ENCODE results near the gene RBMS3.

The RBMS3 gene

DNA sequence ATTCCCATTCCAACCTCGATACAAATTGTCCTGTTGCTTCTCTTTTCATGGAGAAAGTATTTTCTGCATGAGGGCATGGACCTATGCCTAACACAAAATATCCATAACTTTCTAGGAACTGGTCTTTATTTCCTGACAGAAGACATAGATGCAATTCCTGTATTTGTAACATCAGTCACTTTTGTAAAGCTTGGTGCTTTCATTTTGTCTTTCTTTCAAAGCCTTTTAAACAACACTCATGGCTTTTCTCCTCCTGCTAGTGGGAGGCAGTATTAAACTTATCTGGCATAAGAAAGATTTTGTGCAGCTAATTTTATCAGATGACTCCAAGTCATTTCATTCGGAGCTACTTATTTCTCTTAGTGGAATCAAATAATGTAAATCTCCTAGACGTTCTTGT is 616.0 kb downstream of the RBMS3 start:
- no peak for DNase-seq (ENCODE audit: low spot score)

DNA sequence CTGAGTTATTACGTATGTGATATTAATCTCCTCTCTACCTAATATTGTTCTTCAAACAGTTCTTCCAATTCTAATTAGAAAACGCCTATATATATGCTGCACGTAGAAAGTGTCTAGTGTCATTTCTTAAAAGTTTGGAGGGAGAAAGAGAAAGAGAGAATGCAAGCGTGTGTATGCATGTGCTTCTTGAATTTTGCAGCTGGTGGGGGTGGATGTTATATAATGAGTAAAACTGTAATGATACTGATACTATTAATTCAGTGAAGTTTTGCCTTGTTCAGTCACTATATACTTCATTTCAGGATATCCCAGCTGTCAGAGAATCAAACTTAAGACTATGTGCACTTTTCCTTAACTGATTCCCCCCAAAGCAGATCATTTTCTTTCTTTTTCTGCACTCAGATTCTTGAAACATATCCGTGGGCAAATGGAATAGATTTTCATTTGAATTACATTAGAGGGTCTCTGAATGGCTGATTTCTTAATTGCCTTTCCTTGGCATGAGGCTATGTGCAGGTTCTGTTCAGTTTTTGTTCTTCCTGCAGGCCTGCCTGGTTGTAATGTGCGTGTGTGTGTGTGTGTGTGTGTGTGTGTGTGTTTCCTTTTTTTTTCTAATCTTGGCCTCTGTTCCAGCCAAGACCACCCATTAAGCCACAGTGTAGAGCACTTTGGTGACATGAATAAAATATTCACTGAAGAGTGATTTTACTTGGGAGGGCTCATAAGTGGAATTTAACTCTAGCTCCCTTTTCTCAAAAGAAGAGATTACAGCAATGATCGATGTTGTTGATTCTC is 617.5 kb downstream of the RBMS3 start:
- DNase-seq (ENCODE audit: low spot score), result no peak
- in situ Hi-C loops (cut with MboI; ENCODE audit: low sequenced_read_pairs, unreplicated experiment), result no loop called here
- TF ChIP-seq, protein P1, sequence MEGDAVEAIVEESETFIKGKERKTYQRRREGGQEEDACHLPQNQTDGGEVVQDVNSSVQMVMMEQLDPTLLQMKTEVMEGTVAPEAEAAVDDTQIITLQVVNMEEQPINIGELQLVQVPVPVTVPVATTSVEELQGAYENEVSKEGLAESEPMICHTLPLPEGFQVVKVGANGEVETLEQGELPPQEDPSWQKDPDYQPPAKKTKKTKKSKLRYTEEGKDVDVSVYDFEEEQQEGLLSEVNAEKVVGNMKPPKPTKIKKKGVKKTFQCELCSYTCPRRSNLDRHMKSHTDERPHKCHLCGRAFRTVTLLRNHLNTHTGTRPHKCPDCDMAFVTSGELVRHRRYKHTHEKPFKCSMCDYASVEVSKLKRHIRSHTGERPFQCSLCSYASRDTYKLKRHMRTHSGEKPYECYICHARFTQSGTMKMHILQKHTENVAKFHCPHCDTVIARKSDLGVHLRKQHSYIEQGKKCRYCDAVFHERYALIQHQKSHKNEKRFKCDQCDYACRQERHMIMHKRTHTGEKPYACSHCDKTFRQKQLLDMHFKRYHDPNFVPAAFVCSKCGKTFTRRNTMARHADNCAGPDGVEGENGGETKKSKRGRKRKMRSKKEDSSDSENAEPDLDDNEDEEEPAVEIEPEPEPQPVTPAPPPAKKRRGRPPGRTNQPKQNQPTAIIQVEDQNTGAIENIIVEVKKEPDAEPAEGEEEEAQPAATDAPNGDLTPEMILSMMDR (IDR thresholded peaks at IDR 0.05; ENCODE audit: borderline replicate concordance, control extremely low read depth, extremely low read depth, insufficient read depth, missing control alignments), result no peak

More for the DNA sequence above, 616.0 kb downstream of the RBMS3 start:
- in situ Hi-C loops (cut with MboI; ENCODE audit: low sequenced_read_pairs, unreplicated experiment), result no loop called here
- TF ChIP-seq, protein P1 (IDR thresholded peaks at IDR 0.05; ENCODE audit: borderline replicate concordance, control extremely low read depth, extremely low read depth, insufficient read depth, missing control alignments), result no peak

DNA sequence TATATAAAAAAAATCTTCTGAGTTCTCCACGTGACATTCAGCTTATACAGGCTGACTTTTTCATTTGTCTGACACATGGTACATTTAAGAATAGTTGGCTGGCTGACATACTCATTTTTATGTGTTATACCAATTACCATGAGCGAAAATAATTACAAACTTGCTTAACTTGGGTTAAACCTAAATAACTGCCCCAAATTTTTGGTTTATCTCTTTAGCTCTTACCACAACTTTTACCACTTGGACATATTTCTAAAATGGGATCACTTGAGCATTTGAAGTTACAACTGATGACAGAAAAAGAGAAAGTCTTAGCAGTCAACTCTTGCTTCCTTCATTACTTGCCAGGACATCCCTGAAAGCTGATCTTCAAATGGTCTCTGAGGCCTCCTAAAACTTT is 618.1 kb downstream of the RBMS3 start:
- no peak for DNase-seq (ENCODE audit: low spot score)
- TF ChIP-seq, protein P1 (IDR thresholded peaks at IDR 0.05; ENCODE audit: borderline replicate concordance, control extremely low read depth, extremely low read depth, insufficient read depth, missing control alignments), result no peak
- in situ Hi-C loops (cut with MboI; ENCODE audit: low sequenced_read_pairs, unreplicated experiment), result no loop called here

DNA sequence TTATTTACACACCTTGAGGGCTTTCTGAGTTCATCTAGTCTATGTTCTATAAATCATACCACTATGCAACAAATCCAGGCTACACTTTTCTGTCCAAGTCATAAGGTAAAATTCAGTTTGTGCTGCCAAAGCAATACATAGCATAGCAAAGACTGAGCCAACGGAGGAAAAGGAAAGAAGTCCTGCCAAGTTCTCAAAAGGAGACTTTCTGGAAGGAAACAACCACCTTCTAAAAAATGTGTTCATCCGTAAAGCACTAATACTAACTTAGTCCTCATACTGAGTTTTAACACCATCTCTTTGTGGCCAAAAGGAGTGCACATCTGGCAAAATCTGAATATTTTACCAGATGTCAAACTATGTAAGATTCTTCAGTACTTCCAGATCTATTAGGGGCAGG is 620.2 kb downstream of the RBMS3 start:
- in situ Hi-C loops (cut with MboI; ENCODE audit: low sequenced_read_pairs, unreplicated experiment), result no loop called here
- DNase-seq (ENCODE audit: low spot score), result no peak
- TF ChIP-seq, protein P1 (IDR thresholded peaks at IDR 0.05; ENCODE audit: borderline replicate concordance, control extremely low read depth, extremely low read depth, insufficient read depth, missing control alignments), result no peak

DNA sequence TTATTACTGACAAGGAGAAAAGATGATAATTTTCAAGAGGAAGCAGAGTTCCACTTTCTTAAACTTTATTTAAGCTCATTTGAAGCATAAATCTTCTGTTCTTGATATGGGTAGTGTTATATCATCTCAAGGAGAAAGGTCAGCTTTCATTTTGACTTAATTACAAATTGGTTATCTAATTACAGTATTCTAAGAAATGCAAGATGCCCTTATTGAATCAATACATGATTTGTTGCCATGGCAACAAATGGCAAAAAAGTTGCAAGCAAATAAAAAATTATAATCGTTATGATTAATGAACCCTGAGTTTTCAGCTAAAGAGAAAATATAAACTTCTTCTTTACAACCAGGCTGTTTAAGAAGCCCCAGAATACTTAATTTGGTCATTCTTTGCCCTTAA is 622.7 kb downstream of the RBMS3 start:
- TF ChIP-seq, protein P1 (IDR thresholded peaks at IDR 0.05; ENCODE audit: borderline replicate concordance, control extremely low read depth, extremely low read depth, insufficient read depth, missing control alignments), result no peak
- no peak for DNase-seq (ENCODE audit: low spot score)
- in situ Hi-C loops (cut with MboI; ENCODE audit: low sequenced_read_pairs, unreplicated experiment), result no loop called here

DNA sequence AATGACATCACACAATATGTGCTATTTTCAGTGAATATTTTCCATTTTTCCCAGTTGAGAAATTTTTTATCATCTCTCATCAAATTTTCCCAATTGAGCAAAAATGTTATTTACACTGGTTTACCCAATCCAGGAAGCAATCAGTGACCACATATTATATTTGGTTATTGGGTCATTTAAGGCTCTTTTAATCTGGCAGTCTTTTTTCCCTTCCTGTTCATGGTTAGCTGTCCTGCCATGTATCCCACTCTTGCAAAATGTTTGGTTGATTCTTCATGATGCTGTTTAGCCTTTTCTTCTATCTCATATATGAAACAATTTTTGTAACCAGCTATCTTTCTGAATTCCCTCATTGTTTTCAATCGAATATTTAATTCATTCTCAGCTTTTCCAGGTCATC is 626.0 kb downstream of the RBMS3 start:
- no peak for DNase-seq (ENCODE audit: low spot score)
- in situ Hi-C loops (cut with MboI; ENCODE audit: low sequenced_read_pairs, unreplicated experiment), result no loop called here

More for the DNA sequence above, 626.0 kb downstream of the RBMS3 start:
- TF ChIP-seq, protein P1 (IDR thresholded peaks at IDR 0.05; ENCODE audit: borderline replicate concordance, control extremely low read depth, extremely low read depth, insufficient read depth, missing control alignments), result no peak
